MM.1S (cell line): ENCODE results near the gene ARFGAP1.

Experiments used
- DNase-seq: peaks from one replicate; pipeline ENCODE4 v3.0.0-alpha.2; 2015
- H2AFZ ChIP-seq: fragments of 300-600 bp; sonication (generic); 2 replicates; pipeline ENCODE4 v1.6.0; 2016; ENCODE audit warnings: antibody characterized with exemption, low read length
- H3F3A ChIP-seq: fragments of 300-600 bp; sonication (generic); 2 replicates; pipeline ENCODE4 v1.6.1; 2016; ENCODE audit warnings: mild to moderate bottlenecking, antibody characterized with exemption, low read length, moderate library complexity, mixed read lengths; ENCODE audit not compliant: insufficient read depth
- H3K27ac ChIP-seq: fragments of 300-600 bp; sonication (generic); 2 replicates; pipeline ENCODE4 v1.5.1; 2016; ENCODE audit warnings: mild to moderate bottlenecking, low read length
- H3K27me3 ChIP-seq: fragments of 300-600 bp; sonication (generic); replicated peaks from 2 replicates; pipeline ENCODE4 v1.6.0; 2016; ENCODE audit warnings: low read length; ENCODE audit not compliant: insufficient read depth
- H3K36me3 ChIP-seq: fragments of 300-600 bp; sonication (generic); replicated peaks from 2 replicates; pipeline ENCODE4 v1.6.1; 2016; ENCODE audit warnings: mild to moderate bottlenecking, low read length, mixed read lengths; ENCODE audit not compliant: insufficient read depth
- H3K4me1 ChIP-seq: fragments of 300-600 bp; sonication (generic); 2 replicates; pipeline ENCODE4 v1.6.1; 2016; ENCODE audit warnings: low read length, mixed read lengths
- H3K4me2 ChIP-seq: fragments of 300-600 bp; sonication (generic); 2 replicates; pipeline ENCODE4 v1.6.0; 2016; ENCODE audit warnings: low read depth, low read length
- H3K4me3 ChIP-seq: fragments of 300-600 bp; sonication (generic); 2 replicates; pipeline ENCODE4 v1.5.1; 2016; ENCODE audit warnings: low read length, mixed read lengths
- H3K79me2 ChIP-seq: fragments of 300-600 bp; sonication (generic); 2 replicates; pipeline ENCODE4 v1.6.1; 2016; ENCODE audit warnings: mixed run types, low read length, mixed read lengths
- H3K9ac ChIP-seq: fragments of 300-600 bp; sonication (generic); 2 replicates; pipeline ENCODE4 v1.6.1; 2016; ENCODE audit warnings: low read length, mixed read lengths
- H3K9me2 ChIP-seq: fragments of 300-600 bp; sonication (generic); replicated peaks from 2 replicates; pipeline ENCODE4 v1.6.1; 2016; ENCODE audit warnings: mild to moderate bottlenecking, low read length, mixed read lengths; ENCODE audit not compliant: insufficient read depth
- H3K9me3 ChIP-seq: fragments of 300-600 bp; sonication (generic); replicated peaks from 2 replicates; pipeline ENCODE4 v1.6.1; 2016; ENCODE audit warnings: mild to moderate bottlenecking, low read length, mixed read lengths; ENCODE audit not compliant: insufficient read depth
- H4K20me1 ChIP-seq: fragments of 300-600 bp; sonication (generic); 2 replicates; pipeline ENCODE4 v1.6.1; 2016; ENCODE audit warnings: mild to moderate bottlenecking, low read length, moderate library complexity, mixed read lengths; ENCODE audit not compliant: insufficient read depth
- CTCF ChIP-seq: fragments of 300-600 bp; sonication (generic); IDR thresholded peaks from 2 replicates; pipeline ENCODE4 v1.5.1; 2016; ENCODE audit warnings: antibody characterized with exemption, low read length, mixed read lengths
- EZH2 ChIP-seq: fragments of 300-600 bp; sonication (generic); optimal IDR thresholded peaks from 2 replicates; pipeline ENCODE3; 2017; ENCODE audit warnings: low read depth, mild to moderate bottlenecking, antibody characterized with exemption, low read length, mixed read lengths
- EZH2phosphoT487 ChIP-seq: fragments of 300-600 bp; sonication (generic); IDR thresholded peaks from 2 replicates; pipeline ENCODE4 v1.6.1; 2018; ENCODE audit warnings: antibody characterized with exemption, low read length

ARFGAP1 gene

GRCh38 chr20:63280371-63280770 lies 7.8 kb downstream of the ARFGAP1 start:
- Histone ChIP-seq H3K27me3 (no peaks in the 10 kb centered on the region), H3K79me2 (peaks cover 24% of the 10 kb centered on the region), H3K9ac (no peak overlapping the region), H3F3A (no peaks in the 10 kb centered on the region), H2AFZ (no peak overlapping the region), H3K9me3 (no peaks in the 10 kb centered on the region), H3K36me3 (no peaks in the 10 kb centered on the region), H3K4me3 (no peak overlapping the region), H3K4me1 (no peaks in the 10 kb centered on the region), H3K4me2 (no peak overlapping the region), H3K27ac (no peak overlapping the region), H3K9me2 (no peaks in the 10 kb centered on the region), H4K20me1 (no peaks in the 10 kb centered on the region)
- DNase-seq = no peak
- TF ChIP-seq EZH2 (no peak), EZH2phosphoT487 (no peak), CTCF (no peak)

- Histone ChIP-seq H3K4me1 (no peaks in the 10 kb centered on the region), H3K79me2 (peaks cover 17% of the 10 kb centered on the region), H3K4me3 (no peak overlapping the region), H4K20me1 (no peaks in the 10 kb centered on the region), H3K4me2 (no peak overlapping the region), H3K9me3 (no peaks in the 10 kb centered on the region), H3K27me3 (no peaks in the 10 kb centered on the region), H3K27ac (no peak overlapping the region), H2AFZ (no peak overlapping the region), H3F3A (no peaks in the 10 kb centered on the region), H3K9me2 (no peaks in the 10 kb centered on the region), H3K36me3 (no peaks in the 10 kb centered on the region), H3K9ac (no peak overlapping the region)
- TF ChIP-seq EZH2 (no peak), EZH2phosphoT487 (no peak), CTCF (no peak; the same call in 1 of the 2 replicates)
- DNase-seq = no peak
Measured at GRCh38 chr20:63280929-63281545, 8.4 kb downstream of the ARFGAP1 start.

- Histone ChIP-seq H3K9me2 (no peaks in the 10 kb centered on the region), H3K4me1 (no peaks in the 10 kb centered on the region), H3K79me2 (peaks cover 7% of the 10 kb centered on the region)
Measured at GRCh38 chr20:63281742-63282665, 9.4 kb downstream of the ARFGAP1 start.

More at GRCh38 chr20:63281742-63282665, 9.4 kb downstream of the ARFGAP1 start:
- no peak overlapping the region for H3K9ac ChIP-seq
- H3F3A ChIP-seq = no peaks in the 10 kb centered on the region
- H3K27me3 ChIP-seq = no peaks in the 10 kb centered on the region
- H4K20me1 ChIP-seq = no peaks in the 10 kb centered on the region
- DNase-seq = no peak
- TF ChIP-seq EZH2 = no peak
- no peak for TF ChIP-seq CTCF
- no peak for TF ChIP-seq EZH2phosphoT487
- H3K36me3 ChIP-seq = no peaks in the 10 kb centered on the region
- H3K4me2 ChIP-seq = no peak overlapping the region
- H2AFZ ChIP-seq = no peak overlapping the region
- no peaks in the 10 kb centered on the region for H3K9me3 ChIP-seq
- no peak overlapping the region for H3K27ac ChIP-seq
- no peak overlapping the region for H3K4me3 ChIP-seq
